HG03135 (cell line): ENCODE results near the gene LCTL.

ENCODE experiments used
- ATAC-seq: cut with Tn5 transposase; IDR thresholded peaks from one replicate; pipeline ENCODE4 v1.9.1; 2021; ENCODE audit warnings: mild to moderate bottlenecking, moderate library complexity; ENCODE audit not compliant: unreplicated experiment

LCTL gene

GRCh38 chr15:66566963-66567531 is 1.2 kb upstream of the LCTL start:
- ATAC-seq = no peak

- no peak for ATAC-seq
These were observed 607 bp downstream of the LCTL start for GRCh38 chr15:66565141-66565641.

DNA sequence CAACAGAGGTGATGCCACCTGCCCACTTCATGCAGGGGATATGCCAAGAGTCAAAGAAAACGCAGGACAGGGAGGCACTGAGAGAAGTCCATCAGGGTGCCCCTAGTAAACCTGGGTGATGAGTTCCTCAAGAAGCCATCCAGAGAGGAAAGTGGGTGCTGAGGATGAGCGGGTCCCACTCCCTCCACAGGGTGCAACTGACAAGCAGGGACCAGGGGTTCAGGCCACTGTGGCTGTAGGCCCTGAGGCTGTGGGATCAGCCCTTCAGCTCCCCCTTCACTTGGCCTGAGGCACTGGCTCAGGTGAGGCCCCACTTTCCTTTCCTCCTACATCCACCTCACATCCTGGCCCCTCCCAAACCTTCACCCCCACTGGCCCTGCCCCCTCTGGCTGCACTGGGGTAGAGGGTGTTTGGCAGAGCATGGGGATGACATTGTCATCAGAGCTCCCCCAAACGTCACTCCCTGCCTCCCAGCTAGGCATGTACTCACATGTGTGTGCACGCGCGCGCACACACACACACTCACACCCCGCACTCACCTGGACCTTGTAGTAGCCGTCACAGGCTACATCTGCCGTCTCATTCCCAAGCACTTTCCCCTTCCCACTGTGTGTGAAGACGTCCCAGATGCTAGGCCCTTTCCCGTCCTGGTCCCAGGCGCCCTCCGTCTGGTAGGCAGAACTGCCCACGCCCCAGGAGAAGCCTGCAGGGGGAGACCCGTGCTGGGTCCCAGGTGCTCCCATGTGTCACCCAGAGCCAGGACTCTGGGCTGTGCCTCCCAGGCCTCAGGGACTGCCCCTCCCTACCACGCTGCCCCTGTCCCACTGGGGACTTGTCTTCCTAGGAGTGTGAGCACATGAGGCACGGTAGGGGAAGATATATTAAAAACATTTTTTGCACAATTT is 1.4 kb downstream of the LCTL start:
- no peak for ATAC-seq

DNA sequence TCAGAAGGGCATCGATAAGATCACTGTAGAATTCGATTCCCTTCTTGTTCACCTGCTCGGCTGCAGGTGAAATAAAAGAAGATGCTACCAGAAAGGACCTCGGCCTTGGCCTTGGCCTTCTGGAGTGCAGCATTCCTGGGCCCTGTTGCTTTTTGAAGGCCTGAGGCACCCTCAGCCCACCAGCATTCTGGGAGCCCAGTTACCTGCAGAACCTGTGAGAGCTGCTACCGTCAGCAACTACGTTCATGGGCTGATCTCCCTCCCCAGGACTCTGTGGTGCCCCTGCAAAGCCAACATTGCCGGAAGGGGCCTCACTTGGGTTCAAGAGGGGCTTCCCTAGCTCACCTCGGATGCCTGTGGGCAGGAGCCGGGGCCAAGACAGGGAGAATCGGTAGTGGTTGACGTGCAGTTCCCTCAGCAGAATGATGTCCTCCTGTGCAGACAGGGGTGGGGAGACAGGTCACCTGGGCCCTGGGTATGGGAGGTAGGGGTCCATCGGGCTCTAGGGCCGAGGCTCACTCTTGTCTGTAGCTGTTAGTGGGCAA is 2.2 kb downstream of the LCTL start:
- ATAC-seq = no peak

DNA sequence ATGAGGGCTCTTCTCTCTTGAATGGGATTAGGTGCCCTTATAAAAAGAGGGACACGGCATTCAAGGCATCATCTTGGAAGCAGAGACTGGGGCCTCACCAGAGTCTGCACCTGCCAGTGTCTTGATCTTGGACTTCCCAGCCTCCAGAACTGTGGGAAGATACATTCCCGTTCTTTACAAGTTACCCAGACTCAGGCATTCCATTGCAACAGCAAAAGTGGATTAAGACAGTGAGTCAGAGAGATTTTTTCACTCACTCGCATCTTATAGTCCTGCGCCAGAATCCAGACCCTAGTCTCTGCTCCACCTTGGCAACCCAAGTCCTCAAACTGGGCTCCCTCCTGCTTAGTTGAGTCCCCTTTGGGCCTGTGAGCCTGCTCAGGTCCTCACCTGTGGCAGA is 2.7 kb downstream of the LCTL start:
- no peak for ATAC-seq

DNA sequence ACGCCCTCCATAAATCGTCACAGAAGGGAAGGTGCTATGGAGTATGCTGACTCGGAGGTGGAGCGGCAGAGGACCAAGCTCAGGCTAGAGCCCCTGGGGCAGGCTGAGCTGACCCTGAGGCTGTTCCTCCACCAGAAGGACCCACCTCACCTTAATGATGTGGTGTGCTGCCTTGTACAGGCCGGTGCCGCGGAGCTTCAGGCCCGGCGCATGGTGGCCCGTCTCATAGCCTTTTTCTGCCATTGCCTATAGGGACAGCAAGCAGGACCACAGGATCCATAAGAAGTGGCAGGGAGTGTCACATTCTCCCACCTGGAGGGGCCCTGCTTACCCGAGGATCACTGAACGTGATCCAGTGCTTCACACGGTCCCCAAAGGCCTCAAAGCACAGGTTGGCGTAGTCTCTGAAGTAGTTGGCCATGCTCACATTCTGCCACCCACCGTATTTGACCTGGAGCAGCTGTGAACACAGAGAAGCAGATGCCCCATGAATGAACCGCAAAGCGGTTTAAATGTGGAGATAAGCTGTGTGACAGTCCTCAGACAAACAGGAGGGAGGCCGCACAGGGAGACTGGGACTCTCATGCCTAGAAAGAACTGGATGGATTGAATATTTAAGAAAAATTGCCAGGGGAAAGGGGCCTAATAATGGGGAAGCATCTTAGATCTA is 4.8 kb downstream of the LCTL start:
- ATAC-seq = no peak

- ATAC-seq = no peak
These were observed 7.5 kb downstream of the LCTL start for GRCh38 chr15:66558271-66558670.

- ATAC-seq = no peak
These were observed 10.1 kb downstream of the LCTL start for GRCh38 chr15:66555685-66556084.

GRCh38 chr15:66545255-66545654 is 20.5 kb downstream of the LCTL start:
- no peak for ATAC-seq

GRCh38 chr15:66542896-66543295 is 22.9 kb downstream of the LCTL start:
- no peak for ATAC-seq

DNA sequence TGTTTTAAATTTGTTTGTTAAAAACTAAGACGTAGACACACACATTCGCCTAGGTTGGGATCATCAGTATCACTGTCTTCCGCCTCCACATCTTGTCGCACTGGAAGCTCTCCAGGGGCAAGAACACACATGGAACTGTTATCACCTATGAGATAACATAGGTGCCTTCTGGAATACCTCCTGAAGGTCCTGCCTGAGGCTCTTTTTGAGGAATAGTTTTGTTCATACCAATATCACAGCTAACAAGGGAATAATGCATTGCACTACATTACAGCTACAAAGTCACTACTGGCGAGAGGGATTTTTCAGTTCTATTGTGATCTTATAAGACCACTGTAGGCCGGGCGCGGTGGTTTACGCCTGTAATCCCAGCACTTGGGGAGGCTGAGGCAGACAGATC is 30.7 kb downstream of the LCTL start:
- ATAC-seq = no peak

- ATAC-seq = no peak
These were observed 41.0 kb downstream of the LCTL start for GRCh38 chr15:66524838-66525237.

DNA sequence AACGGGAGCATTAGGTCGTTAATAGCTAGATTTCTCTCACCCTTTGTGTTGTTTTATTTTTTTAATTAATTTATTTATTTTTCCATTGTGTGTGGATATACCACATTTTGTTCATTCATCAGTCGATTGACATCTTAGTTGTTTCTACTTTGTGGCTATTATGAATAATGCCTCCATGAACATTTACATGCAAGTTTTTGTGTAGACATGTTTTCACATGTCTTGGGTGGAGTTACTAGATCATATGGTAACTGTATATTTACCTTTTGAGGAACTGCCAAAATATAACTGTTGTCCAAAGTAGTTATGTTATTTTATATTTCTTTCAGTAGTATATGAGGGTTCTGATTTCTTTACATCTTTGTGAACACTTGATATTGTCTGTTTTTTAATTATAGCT is 41.9 kb downstream of the LCTL start:
- ATAC-seq = no peak

DNA sequence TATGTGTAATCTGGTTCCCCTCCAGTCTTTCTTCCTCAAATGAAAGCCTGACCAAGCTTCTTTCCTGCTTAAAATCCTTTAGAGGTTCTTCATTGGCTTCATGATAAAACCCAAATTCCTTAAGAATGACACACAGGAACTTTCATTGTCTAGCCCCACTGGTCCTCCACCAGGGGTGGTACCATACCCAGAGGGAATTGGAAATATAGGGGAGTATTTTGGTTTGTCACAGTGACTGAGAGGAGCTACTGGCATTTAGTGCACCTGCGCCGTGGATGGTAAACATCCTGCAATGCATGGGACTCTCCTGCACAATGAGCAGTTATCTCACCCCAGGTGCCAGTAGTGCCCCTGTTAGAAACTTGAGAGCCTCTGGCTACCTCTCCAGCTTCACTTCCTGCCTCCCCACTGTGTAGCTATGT is 49.9 kb downstream of the LCTL start:
- ATAC-seq = no peak

GRCh38 chr15:66514586-66514985 is 51.2 kb downstream of the LCTL start:
- no peak for ATAC-seq

DNA sequence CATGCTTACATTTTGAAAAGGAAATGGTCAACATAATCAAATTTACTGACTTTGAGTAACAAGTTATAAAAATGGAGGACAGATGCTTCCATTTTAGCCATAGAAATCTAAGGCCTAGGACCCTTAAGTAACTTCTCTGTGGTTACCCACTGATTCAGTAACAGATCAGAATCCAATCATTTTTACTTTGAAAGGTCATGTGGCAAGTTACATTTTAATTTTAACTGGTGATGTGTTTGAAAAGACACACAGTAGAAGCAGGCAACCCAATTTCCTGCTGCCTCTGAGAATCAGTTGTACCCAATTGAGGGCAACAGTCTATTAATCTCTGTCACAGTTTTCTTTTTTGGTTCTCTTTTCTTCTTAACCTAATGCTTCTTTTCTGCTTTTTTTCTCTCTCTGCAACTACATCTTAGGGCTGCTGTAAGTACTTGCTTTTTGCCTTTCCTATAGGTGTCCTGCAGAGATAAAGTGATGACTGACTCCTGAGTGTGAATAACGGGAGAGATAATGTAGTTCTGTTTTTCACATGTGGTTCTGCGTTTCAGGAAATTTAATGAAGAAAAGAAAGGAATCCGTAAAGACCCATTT is 57.4 kb downstream of the LCTL start:
- no peak for ATAC-seq

DNA sequence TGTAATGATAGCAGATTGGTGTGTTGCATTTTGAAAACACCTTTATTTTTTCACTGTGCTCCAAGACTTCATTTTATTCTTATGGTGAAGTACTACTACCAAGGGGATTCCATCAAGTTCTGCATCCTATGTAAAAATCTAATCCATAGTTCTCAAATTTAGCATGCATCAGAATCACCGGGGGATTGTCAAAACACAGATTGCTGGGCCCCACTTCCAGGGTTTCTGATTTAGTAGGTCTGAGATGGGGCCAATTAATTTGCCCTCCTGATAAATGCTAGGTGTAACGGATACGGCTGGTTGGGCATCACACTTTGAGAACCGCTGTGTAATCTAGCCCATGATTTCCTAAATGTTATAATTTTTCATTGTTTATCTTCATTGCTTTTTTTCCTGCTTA is 60.0 kb downstream of the LCTL start:
- no peak for ATAC-seq

DNA sequence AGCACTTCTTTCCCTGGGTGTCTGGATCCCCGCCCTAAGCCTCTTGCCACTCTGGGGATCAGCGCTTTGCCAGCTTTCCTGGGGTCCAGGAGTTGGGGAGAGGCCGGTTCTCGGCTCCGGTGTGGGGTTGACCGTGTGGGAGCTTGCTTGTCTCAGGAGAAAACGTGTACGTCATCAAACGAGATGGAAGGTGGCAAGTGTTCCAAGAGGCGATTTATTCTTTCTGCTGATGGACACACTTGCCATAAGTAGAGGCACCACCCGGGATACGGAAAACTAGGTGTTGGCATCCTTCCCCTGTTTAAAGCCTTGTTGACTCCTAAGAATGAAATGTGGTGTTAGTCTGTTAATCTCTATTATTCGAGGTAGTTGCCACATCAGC is 60.4 kb downstream of the LCTL start:
- no peak for ATAC-seq

DNA sequence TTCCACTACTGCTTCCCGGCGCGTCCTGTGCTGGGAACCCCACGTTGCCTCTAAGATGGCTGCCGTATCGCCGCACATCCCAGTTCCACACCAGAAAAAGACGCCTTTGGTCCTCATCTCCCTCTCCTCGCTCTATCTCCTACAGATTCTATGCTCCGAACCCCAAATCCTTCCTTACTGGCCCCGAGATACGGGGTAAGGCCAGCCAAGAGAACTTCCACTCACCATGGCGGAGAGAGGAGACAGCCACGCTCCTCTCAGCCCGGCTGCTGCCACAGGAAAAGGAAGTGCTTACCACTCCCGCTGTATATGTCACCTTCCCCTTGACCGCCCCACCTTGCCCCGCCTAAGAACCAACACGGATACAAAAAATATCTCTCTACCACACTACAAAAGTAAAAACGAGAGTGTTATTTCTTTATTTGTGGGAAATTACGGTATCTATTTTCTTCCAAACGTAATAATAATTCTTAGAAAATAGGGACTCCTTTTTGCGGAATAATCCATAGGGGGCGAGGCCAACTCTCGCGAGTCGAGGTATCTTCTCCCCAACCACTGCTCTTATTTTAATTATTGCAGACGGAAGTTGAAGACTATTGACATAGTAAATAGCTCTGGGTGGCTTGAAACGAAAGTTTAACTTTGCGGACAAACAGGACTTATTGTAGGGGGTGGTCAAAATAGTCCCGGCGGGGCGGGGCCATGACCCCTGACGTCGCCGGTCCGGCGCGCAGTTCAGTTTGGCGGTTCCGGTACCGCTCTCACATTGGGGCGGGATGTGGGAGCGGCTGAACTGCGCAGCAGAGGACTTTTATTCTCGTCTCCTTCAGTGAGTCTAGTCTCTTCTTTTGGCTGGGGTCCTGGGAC is 61.0 kb downstream of the LCTL start, which contains the start of the genes RPL4 and ZWILCH:
RPL4 (minus strand) TSS at position 293 of the 867 bp plus-strand sequence; CDS start at position 228, 65 bp downstream.
ZWILCH (plus strand) TSS at position 764 of the 867 bp plus-strand sequence; CDS start at position 777, 13 bp downstream.
- peak; percentile 76 for ATAC-seq
